AG10803 (cell line): ENCODE measurements around the gene COPZ1.

ENCODE experiments used
- DNase-seq: peaks from one replicate; pipeline ENCODE4 v3.0.0; 2010; ENCODE audit warnings: low read depth
- H3K4me3 ChIP-seq: 2 replicates; pipeline ENCODE4 v1.5.1; 2011; ENCODE audit warnings: mild to moderate bottlenecking, low read length, control low read depth
- TF ChIP-seq, protein P1 (sequence below): conservative IDR thresholded peaks from 2 replicates; pipeline ENCODE4 v1.5.1; 2011; ENCODE audit warnings: mild to moderate bottlenecking, low read length, control low read depth, inconsistent platforms

Gene COPZ1

DNA sequence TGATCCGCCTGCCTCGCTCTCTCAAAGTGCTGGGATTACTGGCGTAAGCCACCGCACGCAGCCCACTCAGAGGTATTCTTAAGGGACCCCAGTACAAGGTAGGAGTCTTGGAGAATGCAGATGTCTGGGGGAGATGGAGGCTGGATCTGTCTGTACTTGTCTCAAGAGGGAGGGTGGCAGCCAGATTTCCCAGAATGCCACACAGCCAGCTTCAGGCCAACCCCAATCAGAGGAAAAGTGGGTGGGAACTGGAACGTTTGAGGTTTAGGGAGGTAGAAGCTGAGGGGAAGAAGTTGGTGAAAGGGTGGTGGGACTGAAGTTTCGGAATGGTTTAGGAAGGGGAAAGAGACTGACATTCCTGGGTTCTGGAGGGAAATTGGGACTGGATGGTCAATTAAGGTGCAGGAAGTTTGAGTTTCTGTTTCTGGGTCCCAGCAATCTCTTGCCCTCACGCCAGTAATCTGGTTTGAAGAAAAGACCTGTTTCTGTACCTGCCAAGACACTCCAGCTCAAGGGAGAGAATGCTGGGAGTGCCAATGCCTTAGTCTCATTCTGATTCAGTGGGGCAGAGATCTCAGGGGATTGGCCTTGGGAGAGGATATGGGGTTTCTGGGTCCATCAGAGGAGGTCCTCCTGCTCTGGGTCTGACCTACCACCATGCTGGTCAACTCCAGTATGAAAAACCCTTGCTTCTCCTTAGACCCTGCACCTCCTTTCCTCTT, 67.7 kb downstream of the COPZ1 start:
- DNase-seq = no peak
- no peak overlapping the region for H3K4me3 ChIP-seq
- TF ChIP-seq, protein P1, sequence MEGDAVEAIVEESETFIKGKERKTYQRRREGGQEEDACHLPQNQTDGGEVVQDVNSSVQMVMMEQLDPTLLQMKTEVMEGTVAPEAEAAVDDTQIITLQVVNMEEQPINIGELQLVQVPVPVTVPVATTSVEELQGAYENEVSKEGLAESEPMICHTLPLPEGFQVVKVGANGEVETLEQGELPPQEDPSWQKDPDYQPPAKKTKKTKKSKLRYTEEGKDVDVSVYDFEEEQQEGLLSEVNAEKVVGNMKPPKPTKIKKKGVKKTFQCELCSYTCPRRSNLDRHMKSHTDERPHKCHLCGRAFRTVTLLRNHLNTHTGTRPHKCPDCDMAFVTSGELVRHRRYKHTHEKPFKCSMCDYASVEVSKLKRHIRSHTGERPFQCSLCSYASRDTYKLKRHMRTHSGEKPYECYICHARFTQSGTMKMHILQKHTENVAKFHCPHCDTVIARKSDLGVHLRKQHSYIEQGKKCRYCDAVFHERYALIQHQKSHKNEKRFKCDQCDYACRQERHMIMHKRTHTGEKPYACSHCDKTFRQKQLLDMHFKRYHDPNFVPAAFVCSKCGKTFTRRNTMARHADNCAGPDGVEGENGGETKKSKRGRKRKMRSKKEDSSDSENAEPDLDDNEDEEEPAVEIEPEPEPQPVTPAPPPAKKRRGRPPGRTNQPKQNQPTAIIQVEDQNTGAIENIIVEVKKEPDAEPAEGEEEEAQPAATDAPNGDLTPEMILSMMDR = no peak

DNA sequence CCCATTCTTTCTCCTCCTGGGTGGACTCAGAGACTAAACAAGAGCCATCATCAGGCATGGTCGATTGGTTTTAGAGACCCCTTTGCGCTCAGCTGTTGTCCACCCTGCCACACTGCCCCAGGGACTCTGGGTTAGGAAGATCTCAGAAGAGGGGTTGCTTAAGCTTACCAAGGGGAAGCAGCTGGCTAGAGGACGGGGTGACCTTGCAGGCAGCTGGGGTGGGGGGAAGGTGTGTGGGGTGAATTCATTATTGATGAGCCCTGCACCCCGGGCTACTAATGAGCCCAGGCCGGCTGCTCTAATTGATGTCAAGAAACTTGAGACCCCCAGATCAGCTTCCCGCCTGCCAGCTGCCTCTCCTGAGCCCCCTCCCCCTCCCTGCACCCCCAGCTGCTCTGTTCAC, 68.3 kb downstream of the COPZ1 start:
- DNase-seq = no peak
- TF ChIP-seq, protein P1 = no peak
- no peak overlapping the region for H3K4me3 ChIP-seq

DNA sequence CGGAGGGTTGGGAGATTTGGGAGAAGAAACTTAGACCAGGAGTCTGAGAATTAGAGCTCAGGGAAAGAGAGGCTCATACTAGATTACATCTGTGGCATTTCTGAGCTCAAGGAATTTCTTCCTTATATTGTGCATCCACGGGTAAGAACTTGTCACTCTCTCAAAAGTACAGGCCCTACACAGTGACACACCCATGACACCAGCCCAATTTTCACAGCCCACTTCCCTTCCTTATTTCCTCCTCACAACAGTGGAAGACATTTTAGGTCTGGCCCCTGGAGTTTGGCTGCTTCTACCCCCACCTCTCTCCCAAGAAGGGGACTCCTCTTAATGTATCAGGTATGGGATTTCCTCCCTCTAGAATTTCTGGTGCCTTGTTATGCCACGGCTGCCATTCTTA, 68.8 kb downstream of the COPZ1 start:
- TF ChIP-seq, protein P1 = no peak
- H3K4me3 ChIP-seq = no peak overlapping the region
- DNase-seq = no peak

DNA sequence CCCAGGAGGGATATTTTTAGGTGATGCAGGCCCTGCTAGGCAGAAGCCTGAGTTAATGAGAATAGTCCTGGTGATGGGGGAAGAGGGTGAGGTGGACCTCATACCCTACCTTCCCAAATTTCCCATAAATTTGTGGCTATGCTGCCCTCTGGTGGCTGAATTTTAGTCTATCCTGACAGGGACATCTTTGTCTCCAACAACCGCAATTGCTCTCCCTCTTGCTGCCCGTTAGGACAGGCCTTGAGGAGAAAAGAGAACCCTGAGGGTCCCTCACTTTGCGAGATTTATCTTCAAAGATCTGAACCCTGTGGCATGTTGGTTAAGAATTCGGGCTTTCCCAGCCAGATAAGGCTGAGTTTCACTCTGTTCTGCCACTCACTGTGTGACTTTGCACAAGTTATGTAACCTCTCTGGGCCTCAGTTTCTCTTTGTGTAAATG, 69.4 kb downstream of the COPZ1 start:
- TF ChIP-seq, protein P1 = peak; percentile 73
- peak; percentile 52 for DNase-seq

DNA sequence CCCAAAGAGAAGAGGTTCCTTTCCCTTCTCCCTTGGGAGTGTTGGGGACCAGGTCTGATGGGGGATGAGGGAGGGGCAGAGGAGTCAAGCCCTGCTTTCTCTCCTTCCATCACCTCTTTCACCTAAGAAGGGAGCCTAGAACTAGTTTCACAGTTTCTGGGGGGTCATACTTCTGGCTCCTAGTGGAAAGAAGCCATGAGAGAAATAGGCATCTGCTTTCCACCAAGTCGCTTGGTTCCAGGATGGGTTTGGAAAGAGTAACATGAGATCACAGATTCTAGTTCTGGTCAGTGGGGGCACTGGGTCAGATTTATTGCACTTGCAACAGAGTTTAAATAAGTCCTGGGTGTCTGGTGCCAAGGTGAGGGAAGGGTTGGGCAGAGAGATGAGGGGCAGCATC, 70.1 kb downstream of the COPZ1 start:
- TF ChIP-seq, protein P1 = no peak
- H3K4me3 ChIP-seq = no peak overlapping the region
- DNase-seq = no peak

More for the DNA sequence above, 69.4 kb downstream of the COPZ1 start:
- H3K4me3 ChIP-seq = no peak overlapping the region

DNA sequence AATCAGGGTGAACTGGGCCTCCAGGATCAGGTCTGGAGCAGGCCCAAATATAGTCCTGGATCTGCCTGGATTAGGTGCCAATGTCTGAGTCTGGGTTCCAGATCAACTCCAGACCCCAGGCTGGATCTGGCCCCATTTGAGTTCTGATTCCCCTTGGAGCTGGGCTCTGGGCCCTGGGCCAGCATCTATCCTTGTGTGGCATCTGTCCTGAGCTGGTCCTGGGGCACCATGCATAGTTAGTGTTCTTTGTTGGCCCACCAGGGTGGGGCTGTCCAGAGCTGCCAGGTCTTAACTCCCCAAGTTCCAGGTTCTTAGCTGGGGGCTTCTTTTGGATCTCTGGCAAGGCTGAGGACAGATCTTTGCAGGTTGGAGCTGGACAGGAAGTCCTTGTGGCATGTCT, 70.6 kb downstream of the COPZ1 start:
- H3K4me3 ChIP-seq = no peak overlapping the region
- TF ChIP-seq, protein P1 = no peak
- DNase-seq = no peak

DNA sequence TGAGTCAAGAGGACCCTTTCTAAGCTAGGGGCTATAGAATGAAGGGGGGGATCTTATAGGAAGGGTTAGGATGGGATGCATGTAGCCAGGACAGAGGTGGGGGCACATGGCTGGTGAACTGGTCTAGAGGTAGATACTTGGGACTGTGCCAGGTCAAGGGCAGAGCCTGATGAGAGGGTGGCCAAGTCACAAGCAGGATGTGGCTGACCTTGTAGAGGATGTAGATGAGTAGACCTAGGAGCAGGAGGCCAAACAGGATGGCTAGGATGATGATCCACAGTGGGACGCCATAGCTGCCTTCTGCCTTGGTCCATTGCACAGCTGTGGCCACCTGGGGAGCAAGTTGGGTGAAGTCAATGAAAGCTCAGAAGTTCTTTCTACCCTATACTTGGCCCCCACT, 72.2 kb downstream of the COPZ1 start:
- no peak for DNase-seq
- no peak overlapping the region for H3K4me3 ChIP-seq
- TF ChIP-seq, protein P1 = no peak
